ENCODE data around the gene DGLUCY.

The DGLUCY gene

GRCh38 chr14:91113829-91114078 lies at the start of gene DGLUCY:
Gene DGLUCY, plus strand, starts transcription at chr14:91114073. Its CDS starts 46,222 bp downstream, at chr14:91160295.
- DNase-seq (ENCODE audit: low read depth) = peak; percentile 77
- H3K4me3 ChIP-seq (ENCODE audit: control insufficient read depth, low read depth, low read length) = peak within 1 kb of the TSS; percentile 66
- TF ChIP-seq, protein P1, sequence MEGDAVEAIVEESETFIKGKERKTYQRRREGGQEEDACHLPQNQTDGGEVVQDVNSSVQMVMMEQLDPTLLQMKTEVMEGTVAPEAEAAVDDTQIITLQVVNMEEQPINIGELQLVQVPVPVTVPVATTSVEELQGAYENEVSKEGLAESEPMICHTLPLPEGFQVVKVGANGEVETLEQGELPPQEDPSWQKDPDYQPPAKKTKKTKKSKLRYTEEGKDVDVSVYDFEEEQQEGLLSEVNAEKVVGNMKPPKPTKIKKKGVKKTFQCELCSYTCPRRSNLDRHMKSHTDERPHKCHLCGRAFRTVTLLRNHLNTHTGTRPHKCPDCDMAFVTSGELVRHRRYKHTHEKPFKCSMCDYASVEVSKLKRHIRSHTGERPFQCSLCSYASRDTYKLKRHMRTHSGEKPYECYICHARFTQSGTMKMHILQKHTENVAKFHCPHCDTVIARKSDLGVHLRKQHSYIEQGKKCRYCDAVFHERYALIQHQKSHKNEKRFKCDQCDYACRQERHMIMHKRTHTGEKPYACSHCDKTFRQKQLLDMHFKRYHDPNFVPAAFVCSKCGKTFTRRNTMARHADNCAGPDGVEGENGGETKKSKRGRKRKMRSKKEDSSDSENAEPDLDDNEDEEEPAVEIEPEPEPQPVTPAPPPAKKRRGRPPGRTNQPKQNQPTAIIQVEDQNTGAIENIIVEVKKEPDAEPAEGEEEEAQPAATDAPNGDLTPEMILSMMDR (conservative IDR thresholded peaks at IDR 0.05; ENCODE audit: control insufficient read depth, insufficient read depth, low read depth, low read length) = no peak

DNA sequence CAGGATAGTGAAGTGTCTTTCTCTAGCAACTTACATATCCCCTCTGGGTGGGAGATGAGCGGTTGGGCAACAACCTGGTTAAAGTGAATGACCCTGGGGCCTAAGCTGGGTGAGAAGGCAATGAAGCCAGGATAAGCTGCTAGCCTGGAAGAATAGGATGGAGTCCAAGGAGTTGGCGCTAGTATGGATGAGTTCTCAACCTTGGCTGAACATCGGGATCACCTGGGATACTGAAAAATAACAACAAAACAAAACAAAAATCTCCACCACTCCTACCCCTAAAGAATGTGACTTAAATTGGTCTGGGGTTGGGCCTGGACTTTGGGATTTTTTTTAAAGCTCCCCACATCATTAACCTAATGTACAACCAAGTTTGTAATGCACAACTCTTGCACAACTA lies 48.6 kb upstream of the DGLUCY start:
- peak; percentile 2 for DNase-seq (ENCODE audit: low read depth)
- no peak overlapping the region for H3K4me3 ChIP-seq (ENCODE audit: control insufficient read depth, low read depth, low read length)
- TF ChIP-seq, protein P1 (conservative IDR thresholded peaks at IDR 0.05; ENCODE audit: control insufficient read depth, insufficient read depth, low read depth, low read length) = no peak

DNA sequence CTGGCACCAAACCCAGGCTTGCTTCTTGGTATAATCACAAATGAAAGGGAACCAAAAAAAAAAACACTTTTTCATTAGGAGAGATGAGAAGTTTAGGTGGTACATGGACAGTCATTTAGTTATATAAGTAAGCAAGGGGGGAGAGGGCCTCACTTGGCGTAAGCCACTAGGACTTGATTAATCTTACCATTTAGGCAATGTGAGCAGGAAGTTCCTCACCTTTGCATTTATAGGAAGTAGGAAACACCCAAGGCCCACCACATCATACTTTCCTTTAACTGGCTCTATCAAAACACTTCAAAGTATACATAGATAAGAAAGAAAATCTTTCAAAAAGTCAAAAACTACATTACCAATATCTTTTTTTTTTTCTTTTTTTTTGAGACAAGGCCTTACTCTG lies 46.7 kb upstream of the DGLUCY start:
- H3K4me3 ChIP-seq (ENCODE audit: control insufficient read depth, low read depth, low read length) = no peak overlapping the region
- TF ChIP-seq, protein P1 (conservative IDR thresholded peaks at IDR 0.05; ENCODE audit: control insufficient read depth, insufficient read depth, low read depth, low read length) = no peak
- no peak for DNase-seq (ENCODE audit: low read depth)

- no peak overlapping the region for H3K4me3 ChIP-seq (ENCODE audit: control insufficient read depth, low read depth, low read length)
- peak; percentile 7 for DNase-seq (ENCODE audit: low read depth)
- TF ChIP-seq, protein P1 (conservative IDR thresholded peaks at IDR 0.05; ENCODE audit: control insufficient read depth, insufficient read depth, low read depth, low read length) = no peak
Measured at GRCh38 chr14:91068642-91069041, 45.2 kb upstream of the DGLUCY start.

- no peak for DNase-seq (ENCODE audit: low read depth)
- TF ChIP-seq, protein P1 (conservative IDR thresholded peaks at IDR 0.05; ENCODE audit: control insufficient read depth, insufficient read depth, low read depth, low read length) = no peak
- H3K4me3 ChIP-seq (ENCODE audit: control insufficient read depth, low read depth, low read length) = no peak overlapping the region
Measured at GRCh38 chr14:91070572-91070971, 43.3 kb upstream of the DGLUCY start.

GRCh38 chr14:91075553-91075952 lies 38.3 kb upstream of the DGLUCY start:
- H3K4me3 ChIP-seq (ENCODE audit: control insufficient read depth, low read depth, low read length) = no peak overlapping the region
- no peak for DNase-seq (ENCODE audit: low read depth)
- TF ChIP-seq, protein P1 (conservative IDR thresholded peaks at IDR 0.05; ENCODE audit: control insufficient read depth, insufficient read depth, low read depth, low read length) = no peak

DNA sequence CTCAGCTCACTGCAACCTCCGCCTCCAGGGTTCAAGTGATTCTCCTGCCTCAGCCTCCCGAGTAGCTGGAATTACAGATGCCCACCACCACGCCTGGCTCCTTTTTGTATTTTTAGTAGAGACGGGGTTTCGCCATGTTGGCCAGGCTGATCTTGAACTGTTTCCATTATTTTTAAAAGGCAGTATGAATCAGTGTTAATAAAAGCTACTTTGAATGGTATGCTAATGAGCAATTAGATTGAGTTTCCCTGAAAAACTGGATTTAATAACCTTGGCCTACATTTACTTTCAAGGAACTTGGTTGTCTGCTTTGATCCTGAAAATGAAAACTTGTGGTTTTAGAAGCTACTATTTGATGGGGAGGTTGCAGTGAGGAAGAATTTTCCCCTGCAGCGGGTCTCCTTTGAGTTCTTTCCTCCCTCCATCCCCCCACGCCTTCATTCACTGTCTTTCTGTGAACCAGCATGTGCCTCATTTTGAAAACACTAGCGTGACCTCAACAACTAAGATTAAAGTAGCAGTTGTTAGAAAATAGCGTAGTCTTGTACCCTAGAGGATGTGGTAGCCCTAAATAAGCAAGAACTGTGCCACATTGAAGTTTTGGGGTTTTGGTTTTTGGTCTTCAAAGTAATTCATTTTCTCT lies 35.7 kb upstream of the DGLUCY start:
- no peak for DNase-seq (ENCODE audit: low read depth)
- H3K4me3 ChIP-seq (ENCODE audit: control insufficient read depth, low read depth, low read length) = no peak overlapping the region
- TF ChIP-seq, protein P1 (conservative IDR thresholded peaks at IDR 0.05; ENCODE audit: control insufficient read depth, insufficient read depth, low read depth, low read length) = no peak
